C4-2B (cell line): ENCODE data around the gene ACCSL.

ENCODE experiments used
- H3K27ac ChIP-seq: fragments of 450-650 bp; 2 replicates; pipeline ENCODE4 v1.5.1; 2017
- CTCF ChIP-seq: fragments of 450-650 bp; conservative IDR thresholded peaks from 2 replicates; pipeline ENCODE4 v1.5.1; 2017; ENCODE audit warnings: mild to moderate bottlenecking
- ZFX ChIP-seq: fragments of 450-650 bp; IDR thresholded peaks from 2 replicates; pipeline ENCODE4 v1.6.1; 2017

The ACCSL gene

GRCh38 chr11:44085330-44085729 is 37.5 kb downstream of the ACCSL start:
- TF ChIP-seq ZFX = no peak
- TF ChIP-seq CTCF = no peak

GRCh38 chr11:44088377-44088776 is 40.6 kb downstream of the ACCSL start:
- TF ChIP-seq CTCF (no peak), ZFX (no peak)
- no peak overlapping the region for H3K27ac ChIP-seq

More at GRCh38 chr11:44085330-44085729, 37.5 kb downstream of the ACCSL start:
- H3K27ac ChIP-seq = no peak overlapping the region

GRCh38 chr11:44088871-44089270 is 41.1 kb downstream of the ACCSL start:
- no peak for TF ChIP-seq ZFX
- TF ChIP-seq CTCF = no peak
- H3K27ac ChIP-seq = no peak overlapping the region

- TF ChIP-seq CTCF = no peak
- TF ChIP-seq ZFX = no peak
- no peak overlapping the region for H3K27ac ChIP-seq
Observed at GRCh38 chr11:44090539-44090938, 42.8 kb downstream of the ACCSL start.

GRCh38 chr11:44094260-44094868 is 46.6 kb downstream of the ACCSL start:
- H3K27ac ChIP-seq = no peak overlapping the region
- TF ChIP-seq ZFX (no peak), CTCF (peak; percentile 88)

- peak; percentile 96 for TF ChIP-seq CTCF
- peak; percentile 94 for TF ChIP-seq ZFX
- peak within 1 kb of the TSS; percentile 79 for H3K27ac ChIP-seq
Observed at GRCh38 chr11:44095506-44096359, 48.0 kb downstream of the ACCSL start, which contains the start of gene EXT2. Gene EXT2 (plus strand): TSS chr11:44095678. CDS start chr11:44107713, 12,035 bp downstream.
